ENCODE results near the gene CD24. TPM values are rescaled to one million over a fixed set of nuclear protein-coding genes. Genes with fewer than 3 reads are reported as not detected.

CD24 gene
- total and polyA plus RNA-seq, 2 donors (not counting 1 experiment from before 2014, with no cell fraction given): 0.17 to 0.69 TPM

DNA sequence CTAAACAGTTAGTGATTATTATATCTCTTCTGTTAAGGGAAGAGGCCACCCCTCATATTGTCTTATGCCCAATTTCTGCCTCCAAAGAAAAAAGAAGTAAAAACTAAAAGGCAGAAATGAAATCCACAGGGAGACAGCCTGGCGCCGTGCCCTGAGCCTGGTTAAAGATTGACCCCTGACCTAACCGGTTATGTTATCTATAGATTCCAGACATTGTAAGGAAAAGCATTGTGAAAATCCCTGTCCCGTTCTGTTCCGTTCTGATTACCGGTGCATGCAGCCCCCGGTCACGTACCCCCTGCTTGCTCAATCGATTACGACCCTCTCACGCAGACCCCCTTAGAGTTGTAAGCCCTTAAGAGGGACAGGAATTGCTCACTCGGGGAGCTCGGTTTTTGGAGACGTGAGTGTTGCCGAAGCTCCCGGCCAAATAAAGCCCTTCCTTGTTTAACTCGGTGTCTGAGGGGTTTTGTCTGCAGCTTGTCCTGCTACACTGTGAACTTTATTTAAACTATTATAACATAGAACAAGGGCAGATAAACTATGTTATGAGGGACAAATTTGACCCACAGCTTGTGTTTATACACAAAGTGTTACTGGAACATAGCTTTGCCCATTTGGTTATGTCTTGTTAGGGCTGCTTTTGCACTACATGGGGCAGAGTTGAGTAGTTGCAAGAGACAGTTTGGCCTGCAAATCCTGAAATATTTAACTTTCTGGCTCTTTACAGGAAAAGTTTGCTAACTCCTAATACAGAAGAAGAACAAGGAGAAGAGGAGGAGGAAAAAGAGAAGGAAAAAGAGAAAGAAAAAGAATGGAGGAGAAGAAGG, 49.6 kb downstream of the CD24 start:
- H3K9me3 ChIP-seq (ENCODE audit: control insufficient read depth, insufficient read depth, low read depth, low read length): no peaks in the 10 kb centered on the region
- no peaks in the 10 kb centered on the region for H3K36me3 ChIP-seq (ENCODE audit: control insufficient read depth, insufficient read depth, low read length)
- no peak overlapping the region for H3K4me3 ChIP-seq (replicated peaks in 1 of 4; ENCODE audit: control extremely low read depth in 1 of 4, insufficient read depth in 1 of 4, low read depth in 3 of 4, low read length in 4 of 4)
- no peak for TF ChIP-seq EZH2 (IDR thresholded peaks at IDR 0.05; ENCODE audit: low read length, missing control alignments)
- TF ChIP-seq, protein P1, sequence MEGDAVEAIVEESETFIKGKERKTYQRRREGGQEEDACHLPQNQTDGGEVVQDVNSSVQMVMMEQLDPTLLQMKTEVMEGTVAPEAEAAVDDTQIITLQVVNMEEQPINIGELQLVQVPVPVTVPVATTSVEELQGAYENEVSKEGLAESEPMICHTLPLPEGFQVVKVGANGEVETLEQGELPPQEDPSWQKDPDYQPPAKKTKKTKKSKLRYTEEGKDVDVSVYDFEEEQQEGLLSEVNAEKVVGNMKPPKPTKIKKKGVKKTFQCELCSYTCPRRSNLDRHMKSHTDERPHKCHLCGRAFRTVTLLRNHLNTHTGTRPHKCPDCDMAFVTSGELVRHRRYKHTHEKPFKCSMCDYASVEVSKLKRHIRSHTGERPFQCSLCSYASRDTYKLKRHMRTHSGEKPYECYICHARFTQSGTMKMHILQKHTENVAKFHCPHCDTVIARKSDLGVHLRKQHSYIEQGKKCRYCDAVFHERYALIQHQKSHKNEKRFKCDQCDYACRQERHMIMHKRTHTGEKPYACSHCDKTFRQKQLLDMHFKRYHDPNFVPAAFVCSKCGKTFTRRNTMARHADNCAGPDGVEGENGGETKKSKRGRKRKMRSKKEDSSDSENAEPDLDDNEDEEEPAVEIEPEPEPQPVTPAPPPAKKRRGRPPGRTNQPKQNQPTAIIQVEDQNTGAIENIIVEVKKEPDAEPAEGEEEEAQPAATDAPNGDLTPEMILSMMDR (conservative IDR thresholded peaks at IDR 0.05 in 1 of 2, IDR thresholded peaks at IDR 0.05 in 1 of 2; ENCODE audit: low read depth in 1 of 2, low read length in 2 of 2): no peak
- no peak for DNase-seq (ENCODE audit: low read depth in 2 of 2)
- no peaks in the 10 kb centered on the region for H3K4me1 ChIP-seq (ENCODE audit: control insufficient read depth, extremely low read depth, insufficient read depth, low read length)
- H3K79me2 ChIP-seq (ENCODE audit: control insufficient read depth, insufficient read depth, low read length): no peaks in the 10 kb centered on the region
- H4K20me1 ChIP-seq (ENCODE audit: control insufficient read depth, extremely low read depth, insufficient read depth, low read length): no peaks in the 10 kb centered on the region
- no peak overlapping the region for H2AFZ ChIP-seq (ENCODE audit: low read length)
- no peak overlapping the region for H3K27ac ChIP-seq (ENCODE audit: insufficient read depth, low read length)
- H3K27me3 ChIP-seq (ENCODE audit: control insufficient read depth, insufficient read depth, low read length): no peaks in the 10 kb centered on the region
- no peak overlapping the region for H3K9ac ChIP-seq (ENCODE audit: insufficient read depth, low read length)
- H3K4me2 ChIP-seq (ENCODE audit: extremely low read depth, insufficient read depth, low read length): no peak overlapping the region

DNA sequence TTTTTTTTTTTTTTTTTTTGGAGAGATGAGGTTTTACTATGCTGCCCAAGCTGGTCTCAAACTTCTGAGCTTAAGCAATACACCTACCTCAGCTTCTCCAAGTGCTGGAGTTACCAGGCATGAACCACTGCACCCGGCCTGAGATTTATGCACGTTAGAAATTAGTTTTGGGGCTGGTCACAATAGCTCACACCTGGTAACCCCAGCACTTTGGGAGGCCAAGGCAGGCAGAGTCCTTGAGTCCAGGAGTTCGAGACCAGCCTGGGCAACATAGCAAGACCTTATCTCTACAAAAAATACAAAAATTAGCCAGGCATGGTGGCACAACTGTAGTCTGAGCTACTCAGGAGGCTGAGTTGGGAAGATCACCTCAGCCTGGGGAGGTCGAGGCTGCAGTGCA, 51.9 kb downstream of the CD24 start:
- Histone ChIP-seq H3K27me3 (ENCODE audit: control insufficient read depth, insufficient read depth, low read length) (no peaks in the 10 kb centered on the region), H3K27ac (ENCODE audit: insufficient read depth, low read length) (no peak overlapping the region), H4K20me1 (ENCODE audit: control insufficient read depth, extremely low read depth, insufficient read depth, low read length) (no peaks in the 10 kb centered on the region), H3K4me1 (ENCODE audit: control insufficient read depth, extremely low read depth, insufficient read depth, low read length) (no peaks in the 10 kb centered on the region), H3K79me2 (ENCODE audit: control insufficient read depth, insufficient read depth, low read length) (no peaks in the 10 kb centered on the region), H2AFZ (ENCODE audit: low read length) (no peak overlapping the region), H3K4me2 (ENCODE audit: extremely low read depth, insufficient read depth, low read length) (no peak overlapping the region), H3K9ac (ENCODE audit: insufficient read depth, low read length) (no peak overlapping the region), H3K36me3 (ENCODE audit: control insufficient read depth, insufficient read depth, low read length) (no peaks in the 10 kb centered on the region), H3K4me3 (replicated peaks in 1 of 4; ENCODE audit: control extremely low read depth in 1 of 4, insufficient read depth in 1 of 4, low read depth in 3 of 4, low read length in 4 of 4) (no peak overlapping the region), H3K9me3 (ENCODE audit: control insufficient read depth, insufficient read depth, low read depth, low read length) (no peaks in the 10 kb centered on the region)
- DNase-seq (ENCODE audit: low read depth in 2 of 2): no peak
- TF ChIP-seq EZH2 (IDR thresholded peaks at IDR 0.05; ENCODE audit: low read length, missing control alignments): no peak
- TF ChIP-seq, protein P1 (conservative IDR thresholded peaks at IDR 0.05 in 1 of 2, IDR thresholded peaks at IDR 0.05 in 1 of 2; ENCODE audit: low read depth in 1 of 2, low read length in 2 of 2): no peak

Other genes starting within 250 kb of the CD24 start
- gene MTRES1, start 53.5 kb upstream of the CD24 start, total RNA-seq: 15.4 and 16.4 TPM in 2 replicates
- 16.5 and 16.8 TPM in 2 replicates for gene MTRES1, start 53.5 kb upstream of the CD24 start, polyA plus RNA-seq
- 0.83 and 1.0 TPM in 2 replicates for gene BEND3, start 140.8 kb upstream of the CD24 start, total RNA-seq
- gene BEND3, start 140.8 kb upstream of the CD24 start, polyA plus RNA-seq: 1.7 and 2.1 TPM in 2 replicates

All from fibroblast of lung (primary cell).